GM12875 (cell line): ENCODE data around the gene MYOF.

ENCODE experiments used
- H3K4me3 ChIP-seq: one replicate; pipeline ENCODE4 v1.5.1; 2011; ENCODE audit warnings: low read depth, low read length, control low read depth
- TF ChIP-seq, protein P1 (sequence below): IDR thresholded peaks from 2 replicates; pipeline ENCODE4 v1.5.1; 2011; ENCODE audit warnings: low read depth, mild to moderate bottlenecking, control low read depth, inconsistent platforms, low read length, moderate library complexity, borderline replicate concordance; ENCODE audit not compliant: insufficient read depth

MYOF gene

DNA sequence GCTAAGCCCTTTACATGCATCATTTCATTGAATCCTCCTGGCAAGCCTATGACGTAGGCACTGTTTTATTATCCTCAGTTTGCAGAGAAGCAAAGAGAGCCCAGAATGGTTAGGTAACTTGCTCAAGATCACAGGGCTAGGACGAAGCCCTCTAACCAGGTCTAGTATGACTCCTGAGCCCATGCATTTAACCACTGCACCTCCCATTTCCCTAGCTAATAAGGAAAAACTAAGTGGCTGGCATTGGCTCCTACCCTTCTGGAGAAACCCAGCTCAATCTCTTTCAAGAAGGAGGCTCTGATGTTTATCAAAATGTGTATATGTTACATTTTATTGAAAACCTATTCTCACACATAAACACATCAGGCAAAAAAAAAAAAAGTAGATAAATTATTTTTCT is 19.8 kb downstream of the MYOF start:
- TF ChIP-seq, protein P1, sequence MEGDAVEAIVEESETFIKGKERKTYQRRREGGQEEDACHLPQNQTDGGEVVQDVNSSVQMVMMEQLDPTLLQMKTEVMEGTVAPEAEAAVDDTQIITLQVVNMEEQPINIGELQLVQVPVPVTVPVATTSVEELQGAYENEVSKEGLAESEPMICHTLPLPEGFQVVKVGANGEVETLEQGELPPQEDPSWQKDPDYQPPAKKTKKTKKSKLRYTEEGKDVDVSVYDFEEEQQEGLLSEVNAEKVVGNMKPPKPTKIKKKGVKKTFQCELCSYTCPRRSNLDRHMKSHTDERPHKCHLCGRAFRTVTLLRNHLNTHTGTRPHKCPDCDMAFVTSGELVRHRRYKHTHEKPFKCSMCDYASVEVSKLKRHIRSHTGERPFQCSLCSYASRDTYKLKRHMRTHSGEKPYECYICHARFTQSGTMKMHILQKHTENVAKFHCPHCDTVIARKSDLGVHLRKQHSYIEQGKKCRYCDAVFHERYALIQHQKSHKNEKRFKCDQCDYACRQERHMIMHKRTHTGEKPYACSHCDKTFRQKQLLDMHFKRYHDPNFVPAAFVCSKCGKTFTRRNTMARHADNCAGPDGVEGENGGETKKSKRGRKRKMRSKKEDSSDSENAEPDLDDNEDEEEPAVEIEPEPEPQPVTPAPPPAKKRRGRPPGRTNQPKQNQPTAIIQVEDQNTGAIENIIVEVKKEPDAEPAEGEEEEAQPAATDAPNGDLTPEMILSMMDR, result no peak
- no peak overlapping the region for H3K4me3 ChIP-seq

GRCh38 chr10:93461807-93462178 is 20.3 kb downstream of the MYOF start:
- TF ChIP-seq, protein P1, result no peak
- H3K4me3 ChIP-seq, result no peak overlapping the region

GRCh38 chr10:93461109-93461806 is 20.9 kb downstream of the MYOF start:
- no peak overlapping the region for H3K4me3 ChIP-seq
- TF ChIP-seq, protein P1, result no peak

DNA sequence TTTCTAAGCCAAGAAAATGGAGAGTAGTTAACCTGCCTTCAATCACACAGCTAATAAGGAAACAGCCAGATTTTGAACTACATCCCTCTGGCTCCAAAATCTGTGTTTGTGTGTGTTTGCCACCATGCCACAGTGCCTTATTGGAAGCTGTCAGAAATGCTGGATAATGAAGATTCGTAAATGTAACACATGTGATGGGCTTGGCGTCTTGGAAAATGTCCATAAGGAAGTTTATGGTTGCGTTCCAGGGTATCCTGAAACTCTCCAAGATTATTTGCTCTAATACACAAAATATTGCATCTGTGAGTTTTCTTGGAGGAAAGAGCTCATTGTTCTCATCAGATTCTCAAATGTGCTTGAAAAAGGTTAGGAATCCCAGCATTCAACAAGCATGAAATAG is 22.7 kb downstream of the MYOF start:
- H3K4me3 ChIP-seq, result no peak overlapping the region
- TF ChIP-seq, protein P1, result no peak

GRCh38 chr10:93458821-93459257 is 23.3 kb downstream of the MYOF start:
- no peak overlapping the region for H3K4me3 ChIP-seq
- TF ChIP-seq, protein P1, result no peak

GRCh38 chr10:93457511-93457910 is 24.6 kb downstream of the MYOF start:
- H3K4me3 ChIP-seq, result no peak overlapping the region
- TF ChIP-seq, protein P1, result no peak

- H3K4me3 ChIP-seq, result no peak overlapping the region
- TF ChIP-seq, protein P1, result no peak
These were observed 25.7 kb downstream of the MYOF start for GRCh38 chr10:93456480-93456879.
